ENCODE data around the gene CEMIP2.

CEMIP2 gene

DNA sequence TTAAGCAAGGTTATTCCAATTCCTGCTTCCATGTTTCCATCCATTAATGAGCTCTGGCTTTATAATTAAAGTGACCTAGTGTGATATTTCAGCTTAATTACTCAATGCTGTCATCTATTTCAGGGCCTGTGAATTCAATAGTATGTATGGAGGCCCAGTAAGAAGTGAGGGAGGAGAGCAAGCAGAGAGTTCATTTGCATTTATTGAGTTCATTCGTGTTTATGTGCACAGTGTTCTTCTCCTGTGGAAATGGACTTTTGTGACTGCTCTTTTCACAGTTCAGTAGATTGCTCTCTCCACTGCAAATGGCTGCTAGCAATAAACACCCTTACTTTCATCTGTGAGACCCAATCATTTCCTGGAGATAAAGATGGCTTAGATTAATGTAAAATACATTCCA is 130.9 kb downstream of the CEMIP2 start:
- DNase-seq: no peak

DNA sequence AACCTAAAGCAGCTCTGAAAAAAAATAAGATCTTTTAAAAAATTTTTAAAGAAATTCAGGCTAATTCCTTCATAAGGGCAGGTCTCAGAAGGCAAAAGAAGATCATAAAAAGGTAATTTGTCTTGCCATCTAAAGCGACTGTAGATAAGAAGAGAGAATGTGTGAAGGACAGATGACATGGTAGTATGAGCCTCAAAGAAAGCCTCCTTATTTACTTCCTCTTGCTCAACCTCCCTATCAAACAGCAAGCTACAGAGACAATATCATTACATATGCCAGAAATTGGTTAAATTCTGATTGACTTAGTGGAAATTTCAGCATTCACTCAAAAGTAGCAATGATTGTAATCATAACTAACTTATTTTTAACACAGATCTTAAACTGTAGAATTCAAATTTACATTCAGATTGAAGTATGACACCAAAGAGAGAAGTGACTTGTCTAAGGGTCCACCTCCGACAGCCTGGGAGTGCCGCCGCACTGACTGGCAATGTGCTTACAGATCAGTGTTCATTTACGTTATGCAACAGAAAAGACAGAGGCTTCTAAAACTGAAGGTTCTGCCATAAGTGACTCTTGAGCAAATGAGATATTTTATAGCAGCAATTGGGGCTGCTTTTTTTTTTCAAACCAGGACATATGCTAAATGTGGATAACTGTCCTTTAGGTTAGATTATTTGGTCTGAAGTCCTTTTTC is 132.0 kb downstream of the CEMIP2 start:
- DNase-seq: no peak

DNA sequence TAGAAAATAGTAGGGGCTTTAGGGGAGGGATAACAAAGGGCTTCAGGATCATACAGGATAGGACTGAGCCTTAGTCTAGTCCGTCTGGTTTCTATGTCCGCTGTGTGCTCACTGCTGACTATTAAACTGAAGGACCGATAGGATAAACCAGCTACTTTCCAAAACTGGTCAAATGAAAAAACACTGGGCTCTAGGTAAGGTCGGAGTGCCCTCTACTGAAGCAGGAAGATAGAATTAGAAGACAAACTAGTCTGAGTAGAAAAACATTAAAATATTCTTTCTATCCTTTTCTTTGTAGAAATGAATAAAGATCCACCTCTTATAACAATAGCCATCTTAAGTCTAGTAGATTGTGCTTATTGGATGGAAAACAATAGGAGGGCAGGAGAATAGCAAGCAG is 133.6 kb downstream of the CEMIP2 start:
- no peak for DNase-seq
